GM10248 (cell line): ENCODE data around the gene POLE.

Experiments
- CTCF ChIA-PET: fragments of 300-600 bp; sonication (Branson Sonifier 250); formaldehyde crosslinking; extraction: SDS; loops from one replicate; lab custom pipeline; 2021; ENCODE audit warnings: antibody characterized with exemption; lab: Yijun Ruan, JAX
- POLR2A ChIA-PET: fragments of 350-650 bp; sonication (Branson Sonifier 250); formaldehyde crosslinking; extraction: SDS; loops from one replicate; lab custom pipeline; 2020; ENCODE audit warnings: antibody characterized with exemption; lab: Yijun Ruan, JAX
- DNase-seq: peaks from one replicate; pipeline ENCODE4 v3.0.0; 2012; ENCODE audit errors: extremely low spot score
- TF ChIP-seq, protein P1 (sequence below): IDR thresholded peaks from 2 replicates; pipeline ENCODE4 v1.5.1; 2012; ENCODE audit warnings: mild to moderate bottlenecking, low read depth; ENCODE audit errors: extremely low read depth, missing control alignments, control extremely low read depth

Gene POLE

GRCh38 chr12:132723764-132724140 lies 36.6 kb upstream of the POLE start:
- ChIA-PET CTCF (no interaction called here), POLR2A (no interaction called here)
- TF ChIP-seq, protein P1, sequence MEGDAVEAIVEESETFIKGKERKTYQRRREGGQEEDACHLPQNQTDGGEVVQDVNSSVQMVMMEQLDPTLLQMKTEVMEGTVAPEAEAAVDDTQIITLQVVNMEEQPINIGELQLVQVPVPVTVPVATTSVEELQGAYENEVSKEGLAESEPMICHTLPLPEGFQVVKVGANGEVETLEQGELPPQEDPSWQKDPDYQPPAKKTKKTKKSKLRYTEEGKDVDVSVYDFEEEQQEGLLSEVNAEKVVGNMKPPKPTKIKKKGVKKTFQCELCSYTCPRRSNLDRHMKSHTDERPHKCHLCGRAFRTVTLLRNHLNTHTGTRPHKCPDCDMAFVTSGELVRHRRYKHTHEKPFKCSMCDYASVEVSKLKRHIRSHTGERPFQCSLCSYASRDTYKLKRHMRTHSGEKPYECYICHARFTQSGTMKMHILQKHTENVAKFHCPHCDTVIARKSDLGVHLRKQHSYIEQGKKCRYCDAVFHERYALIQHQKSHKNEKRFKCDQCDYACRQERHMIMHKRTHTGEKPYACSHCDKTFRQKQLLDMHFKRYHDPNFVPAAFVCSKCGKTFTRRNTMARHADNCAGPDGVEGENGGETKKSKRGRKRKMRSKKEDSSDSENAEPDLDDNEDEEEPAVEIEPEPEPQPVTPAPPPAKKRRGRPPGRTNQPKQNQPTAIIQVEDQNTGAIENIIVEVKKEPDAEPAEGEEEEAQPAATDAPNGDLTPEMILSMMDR: no peak
- DNase-seq: no peak

GRCh38 chr12:132723015-132723763 lies 36.0 kb upstream of the POLE start:
- ChIA-PET CTCF (no interaction called here), POLR2A (no interaction called here)
- TF ChIP-seq, protein P1: no peak
- no peak for DNase-seq

DNA sequence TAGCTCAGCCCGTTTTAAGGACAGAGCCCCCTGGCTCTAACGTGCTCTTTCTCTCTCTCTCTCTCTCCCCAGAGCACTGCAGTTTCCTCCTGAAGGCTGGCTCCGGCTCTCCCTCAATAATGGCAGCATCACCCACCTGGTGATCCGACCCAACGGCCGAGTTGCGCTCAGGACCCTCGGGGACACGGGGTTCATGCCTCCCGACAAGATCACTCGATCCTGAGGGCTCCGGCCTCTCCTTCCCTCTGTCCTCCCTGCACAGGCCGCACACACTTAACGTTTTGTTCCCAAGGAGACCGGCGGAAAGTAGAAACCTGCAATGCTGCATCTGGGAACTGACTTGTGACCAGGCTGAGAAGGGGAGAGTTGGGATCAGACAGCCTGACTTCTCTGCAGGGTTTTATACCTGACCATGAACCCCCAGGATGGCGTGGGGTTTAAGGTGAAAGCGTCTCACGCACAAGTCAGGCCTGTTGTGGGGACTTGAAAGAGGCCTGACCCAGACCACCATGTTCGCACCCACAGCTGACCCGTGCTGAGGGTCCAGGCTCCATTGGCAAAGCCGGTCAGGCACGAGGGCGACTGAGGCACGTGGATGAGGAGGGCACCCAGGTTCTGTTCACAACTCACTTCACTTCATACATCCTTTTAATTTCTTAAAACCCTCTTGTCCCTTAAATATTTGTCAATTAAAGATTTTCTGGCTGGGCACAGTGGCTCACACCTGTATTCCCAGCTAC lies 33.6 kb upstream of the POLE start:
- POLR2A ChIA-PET: no interaction called here
- TF ChIP-seq, protein P1: no peak
- no peak for DNase-seq
- CTCF ChIA-PET: no interaction called here

DNA sequence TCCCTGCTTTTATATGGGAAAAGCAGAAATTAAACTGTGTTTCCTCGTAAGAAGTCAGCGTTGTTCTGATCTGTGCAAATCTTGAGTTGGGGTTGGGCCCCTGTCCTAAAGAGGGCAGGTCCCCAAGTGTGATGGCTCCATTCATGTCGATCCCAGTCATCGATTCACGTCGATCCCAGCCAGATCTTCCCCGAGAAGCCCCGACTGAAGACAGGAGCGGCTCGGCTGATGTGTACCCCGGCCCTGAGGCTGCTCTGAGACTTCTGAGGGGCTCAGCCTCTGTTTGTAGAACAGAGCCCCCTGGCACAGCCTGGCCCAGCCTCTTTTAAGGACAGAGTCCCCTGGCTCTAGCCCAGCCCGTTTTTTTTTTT lies 32.8 kb upstream of the POLE start:
- ChIA-PET CTCF (no interaction called here), POLR2A (no interaction called here)
- TF ChIP-seq, protein P1: no peak
- DNase-seq: no peak

GRCh38 chr12:132719141-132719953 lies 32.2 kb upstream of the POLE start:
- POLR2A ChIA-PET: no interaction called here
- no peak for DNase-seq
- TF ChIP-seq, protein P1: no peak
- CTCF ChIA-PET: no interaction called here

DNA sequence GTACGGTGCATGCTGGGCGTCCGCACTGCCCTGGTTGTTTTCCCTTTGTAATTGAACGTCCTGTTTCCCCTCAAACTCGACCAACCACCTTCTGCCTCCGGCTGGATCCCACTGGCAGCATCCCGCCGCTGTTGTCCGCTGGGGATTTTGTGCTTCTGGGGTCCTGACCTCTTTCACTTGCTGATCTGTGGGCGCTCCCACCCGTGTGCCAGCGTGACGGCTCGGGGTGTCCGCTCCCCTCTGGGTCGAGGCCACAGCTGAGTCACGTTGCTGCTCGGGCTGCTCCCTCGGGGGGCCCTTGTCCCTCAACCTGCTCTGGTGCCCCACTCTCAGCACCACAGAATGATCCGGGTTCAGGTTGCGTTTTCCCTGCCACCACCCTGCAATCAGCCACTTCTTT lies 31.5 kb upstream of the POLE start:
- ChIA-PET POLR2A (no interaction called here), CTCF (no interaction called here)
- TF ChIP-seq, protein P1: no peak
- DNase-seq: no peak
